ENCODE measurements around the gene SNHG17.

GRCh38 chr20:38479596-38479995 lies 44.5 kb upstream of the SNHG17 start:
- TF ChIP-seq, protein P1, sequence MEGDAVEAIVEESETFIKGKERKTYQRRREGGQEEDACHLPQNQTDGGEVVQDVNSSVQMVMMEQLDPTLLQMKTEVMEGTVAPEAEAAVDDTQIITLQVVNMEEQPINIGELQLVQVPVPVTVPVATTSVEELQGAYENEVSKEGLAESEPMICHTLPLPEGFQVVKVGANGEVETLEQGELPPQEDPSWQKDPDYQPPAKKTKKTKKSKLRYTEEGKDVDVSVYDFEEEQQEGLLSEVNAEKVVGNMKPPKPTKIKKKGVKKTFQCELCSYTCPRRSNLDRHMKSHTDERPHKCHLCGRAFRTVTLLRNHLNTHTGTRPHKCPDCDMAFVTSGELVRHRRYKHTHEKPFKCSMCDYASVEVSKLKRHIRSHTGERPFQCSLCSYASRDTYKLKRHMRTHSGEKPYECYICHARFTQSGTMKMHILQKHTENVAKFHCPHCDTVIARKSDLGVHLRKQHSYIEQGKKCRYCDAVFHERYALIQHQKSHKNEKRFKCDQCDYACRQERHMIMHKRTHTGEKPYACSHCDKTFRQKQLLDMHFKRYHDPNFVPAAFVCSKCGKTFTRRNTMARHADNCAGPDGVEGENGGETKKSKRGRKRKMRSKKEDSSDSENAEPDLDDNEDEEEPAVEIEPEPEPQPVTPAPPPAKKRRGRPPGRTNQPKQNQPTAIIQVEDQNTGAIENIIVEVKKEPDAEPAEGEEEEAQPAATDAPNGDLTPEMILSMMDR (IDR thresholded peaks at IDR 0.05; ENCODE audit: insufficient read depth, low read depth, low read length): no peak
- no peak for TF ChIP-seq EZH2 (IDR thresholded peaks at IDR 0.05; ENCODE audit: insufficient read depth, low read length)

All from astrocyte (in vitro differentiated cells and primary cell).